NCI-H748 treated with DMSO at 0.1 percent for 48 hours (cell line): Measurements from ENCODE around the gene PSMG3.
"Not testable (repeated sequence)": the region's sequence is repeated elsewhere in the genome, so short reads cannot be mapped to it uniquely, and the experiment has no call there.

Experiments used
- DNase-seq: peaks from one replicate; lab custom pipeline; 2025; lab: John Stamatoyannopoulos, UW

Gene PSMG3

GRCh38 chr7:1533547-1534329 lies 36.1 kb downstream of the PSMG3 start:
- no peak for DNase-seq

DNA sequence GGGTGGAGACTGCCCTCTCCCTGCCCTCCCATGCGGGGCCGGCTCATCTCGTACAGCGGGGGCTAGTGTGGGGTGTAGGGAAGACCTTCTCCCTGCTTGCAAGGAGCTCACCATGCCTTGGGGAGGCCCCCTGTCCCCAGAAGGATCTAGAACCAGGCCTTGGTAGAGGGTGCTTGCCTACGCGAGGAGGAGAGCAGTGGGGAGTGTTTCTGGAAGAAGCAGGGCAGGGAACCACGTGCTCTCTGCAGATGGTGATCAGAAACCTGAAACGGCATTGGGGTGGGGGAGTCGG lies 36.6 kb downstream of the PSMG3 start:
- no peak for DNase-seq

- no peak for DNase-seq
Observed at GRCh38 chr7:1532456-1533254, 37.2 kb downstream of the PSMG3 start.

- no peak for DNase-seq
Observed at GRCh38 chr7:1531979-1532455, 37.8 kb downstream of the PSMG3 start.

- no peak for DNase-seq
Observed at GRCh38 chr7:1531263-1531978, 38.4 kb downstream of the PSMG3 start.

- DNase-seq = no peak
Observed at GRCh38 chr7:1530946-1531262, 38.9 kb downstream of the PSMG3 start.

GRCh38 chr7:1529383-1530116 lies 40.3 kb downstream of the PSMG3 start:
- no peak for DNase-seq

DNA sequence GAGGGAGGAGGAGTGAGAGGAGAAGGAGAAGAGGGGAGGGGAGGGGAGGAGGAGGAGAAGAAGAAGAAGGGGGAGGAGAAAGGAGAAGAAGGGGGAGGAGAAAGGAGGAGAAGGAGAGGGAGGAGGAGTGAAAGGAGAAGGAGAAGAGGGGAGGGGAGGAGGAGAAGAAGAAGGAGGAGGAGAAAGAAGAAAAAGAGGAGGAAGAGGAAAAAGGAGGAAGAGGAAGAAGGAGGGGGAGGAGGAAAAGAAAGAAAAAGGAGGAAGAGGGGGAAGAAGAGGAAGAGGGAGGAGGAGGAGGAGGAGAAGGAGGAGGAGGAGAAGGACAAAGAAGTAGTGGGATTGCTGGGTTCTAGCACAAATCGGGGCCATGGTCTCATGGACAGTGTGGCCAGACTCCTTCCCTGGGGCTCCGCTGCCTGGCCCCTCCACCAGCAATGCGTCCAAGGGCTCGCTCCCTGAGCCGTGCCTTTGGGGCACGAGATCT lies 43.5 kb downstream of the PSMG3 start:
- DNase-seq = no peak

DNA sequence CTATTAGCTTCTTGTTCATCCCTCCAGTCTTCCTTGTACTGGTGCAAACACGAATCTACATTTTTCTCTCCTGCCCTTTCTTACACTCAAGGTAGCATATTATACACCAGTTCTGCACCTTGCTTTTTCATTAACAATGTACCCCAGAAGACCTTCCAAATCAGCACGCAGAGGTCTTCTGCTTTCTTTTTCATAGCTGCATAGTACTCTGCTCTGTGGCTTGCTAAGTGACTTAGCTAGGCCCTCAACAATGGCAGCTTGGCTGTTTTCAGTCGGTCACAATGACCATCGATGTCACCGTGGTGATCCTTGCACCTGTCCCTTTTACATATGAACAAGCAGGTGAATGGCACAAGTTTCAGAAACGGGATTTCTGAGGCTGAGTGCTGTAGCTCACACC lies 44.4 kb downstream of the PSMG3 start:
- no peak for DNase-seq

- no peak for DNase-seq
Observed at GRCh38 chr7:1523844-1524243, 46.0 kb downstream of the PSMG3 start.

GRCh38 chr7:1523208-1523607 lies 46.6 kb downstream of the PSMG3 start:
- DNase-seq = no peak

DNA sequence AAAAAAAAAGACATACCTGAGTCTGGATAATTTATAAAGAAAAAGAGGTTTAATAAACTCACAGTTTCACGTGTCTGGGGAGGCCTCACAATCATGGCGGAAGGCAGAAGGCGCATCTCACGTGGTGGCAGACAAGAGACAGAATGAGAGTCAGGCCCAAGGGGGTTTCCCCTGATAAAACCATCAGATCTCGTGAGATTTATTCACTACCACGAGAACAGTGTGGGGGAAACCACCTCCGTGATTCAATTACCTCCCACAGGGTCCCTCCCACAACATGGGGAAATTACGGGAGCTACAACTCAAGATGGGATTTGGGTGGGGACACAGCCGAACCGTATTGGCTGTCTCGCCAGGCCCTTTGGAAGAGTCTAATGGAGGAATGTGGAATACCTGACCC lies 48.4 kb downstream of the PSMG3 start:
- no peak for DNase-seq

DNA sequence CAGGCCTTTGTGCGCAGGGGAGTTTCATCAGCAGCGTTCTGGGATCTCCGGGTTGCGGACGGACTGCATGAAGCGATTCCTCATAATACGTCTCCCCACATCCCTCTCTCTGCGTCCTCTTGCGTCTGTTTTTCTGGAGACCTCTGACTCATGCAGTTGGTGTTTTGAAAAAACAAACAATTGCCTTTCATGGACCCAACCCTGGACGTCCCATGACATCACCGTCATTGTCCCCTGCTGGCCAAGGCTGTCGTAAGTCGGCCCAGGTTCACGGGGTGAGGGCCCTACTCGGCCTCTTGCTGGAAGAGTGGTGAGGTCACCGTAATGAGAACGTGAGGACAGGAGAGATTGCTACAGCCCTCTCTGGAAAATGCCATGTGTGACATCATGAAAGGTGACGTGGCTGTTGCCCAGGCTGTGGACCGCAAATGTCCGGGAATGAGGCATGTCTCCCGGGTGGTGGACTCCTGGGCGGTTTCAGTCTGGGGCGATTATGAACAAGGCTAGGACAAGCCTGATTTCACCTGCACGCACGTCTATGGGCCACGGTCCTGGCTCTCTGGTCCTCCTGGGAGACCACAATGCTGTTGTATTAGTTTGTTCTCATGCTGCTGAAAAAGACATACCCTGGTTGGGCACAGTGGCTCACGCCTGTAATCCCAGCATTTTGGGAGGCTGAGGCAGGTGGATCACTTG lies 49.1 kb downstream of the PSMG3 start:
- no peak for DNase-seq

- not testable (repeated sequence) for DNase-seq
Observed at GRCh38 chr7:1519322-1519922, 50.4 kb downstream of the PSMG3 start.
